ENCODE results near the gene SYTL4.

DNA sequence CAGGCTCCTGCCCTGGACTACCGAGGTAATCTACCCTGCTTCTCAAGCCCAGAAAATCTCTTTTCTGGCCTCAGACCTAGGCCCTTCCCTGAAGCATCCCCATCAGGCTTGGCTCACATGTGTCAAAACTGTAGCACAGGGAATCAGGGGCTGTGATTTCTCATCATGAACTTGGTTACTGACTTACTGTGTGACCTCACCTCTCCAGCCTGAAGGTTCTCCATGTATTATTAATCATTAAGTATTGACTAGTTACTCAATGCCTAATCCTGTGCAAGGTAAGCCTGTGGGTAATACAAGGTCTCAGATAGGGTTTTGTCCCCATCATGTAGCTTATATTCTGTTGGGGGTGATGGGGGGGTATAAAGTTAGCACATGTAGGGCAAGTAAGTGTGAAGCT lies 81.1 kb downstream of the SYTL4 start:
- TF ChIP-seq CTCF (IDR thresholded peaks at IDR 0.05) = no peak
- no peak for TF ChIP-seq POLR2A (IDR thresholded peaks at IDR 0.05)

Measured in lower leg skin (tissue), 3 donors.